CD4-positive, alpha-beta T cell treated with Interleukin-4 for 4 hours (primary cell): ENCODE measurements around the gene UBE2J1.
A peak's percentile ranks its signal among the peaks of the same experiment; 100 is the strongest.

Experiments used
- DNase-seq: peaks from one replicate; pipeline ENCODE4 v3.0.0-alpha.2; 2020

The UBE2J1 gene

DNA sequence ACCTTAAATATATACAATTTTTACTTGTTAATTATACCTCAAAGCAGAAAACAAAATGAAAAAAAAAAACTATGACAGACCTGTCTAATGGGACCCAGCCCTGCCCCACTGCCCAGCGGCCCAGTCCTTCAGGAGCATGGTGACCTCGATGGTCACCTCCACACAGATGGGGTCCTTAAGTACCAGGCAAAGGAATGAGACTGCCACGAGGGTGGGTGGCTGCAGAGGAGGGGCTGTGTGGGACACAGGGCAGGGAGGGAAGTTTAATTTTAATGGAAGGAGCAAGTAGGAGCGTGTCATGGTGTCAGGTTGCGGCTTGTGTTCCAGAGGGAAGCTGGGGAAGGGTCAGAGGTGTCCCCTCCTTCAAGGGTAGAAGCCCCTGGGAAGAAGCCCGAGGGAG lies 66.0 kb downstream of the UBE2J1 start:
- DNase-seq = no peak

DNA sequence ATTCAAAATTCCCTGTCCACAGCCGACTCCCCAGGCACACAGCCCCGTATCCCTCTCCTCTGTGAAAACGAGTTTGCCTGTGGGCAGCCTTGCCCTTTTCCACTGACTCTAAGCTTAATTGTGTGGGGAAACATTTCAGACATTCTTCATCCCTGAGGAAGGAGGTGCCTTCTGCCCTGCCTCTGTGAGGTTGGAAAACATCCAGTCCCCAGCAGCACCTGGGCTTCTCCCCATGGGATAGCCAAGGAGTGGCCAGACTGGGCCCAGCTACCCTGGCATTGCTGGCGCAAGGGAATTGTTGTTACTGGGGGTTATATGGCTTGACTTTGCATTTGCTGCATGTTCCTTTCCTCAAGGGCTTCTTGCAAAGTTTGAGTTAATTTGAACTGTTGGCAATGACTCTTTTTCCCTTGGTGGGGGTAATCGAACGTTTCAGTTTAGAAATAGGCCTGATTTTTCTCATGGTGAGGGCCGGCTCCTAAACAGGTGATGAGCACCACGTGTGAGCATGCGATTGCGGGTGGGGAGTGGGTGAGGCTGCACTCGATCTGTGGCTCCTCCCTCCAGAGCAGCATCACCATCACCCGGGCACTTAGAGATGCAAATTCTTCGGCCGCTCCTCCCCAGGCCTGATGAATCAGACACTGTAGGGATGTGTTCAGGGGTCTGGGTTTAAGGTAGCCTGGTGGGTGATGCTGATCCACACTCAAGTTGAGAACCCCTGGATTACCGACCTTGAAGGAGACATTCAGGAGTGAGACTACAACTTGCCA lies 67.4 kb downstream of the UBE2J1 start:
- no peak for DNase-seq

DNA sequence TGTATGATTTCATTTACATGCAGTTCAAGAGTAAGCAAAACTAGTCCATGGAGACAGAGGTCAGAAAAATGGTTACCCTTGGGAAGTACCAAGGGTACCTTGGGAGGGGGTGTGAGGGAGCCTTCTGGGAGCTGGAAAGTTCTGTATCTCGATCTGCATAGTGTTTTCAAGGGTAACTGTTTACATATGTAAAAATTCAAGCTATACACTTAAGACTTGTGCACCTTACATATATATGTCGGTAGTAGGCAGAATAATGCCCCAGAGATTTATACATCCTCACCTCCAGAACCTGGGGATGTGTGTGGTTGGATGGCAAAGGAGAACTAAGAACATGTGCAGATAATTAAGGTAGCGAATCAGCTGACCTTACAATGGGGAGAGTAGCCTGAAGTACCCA lies 68.4 kb downstream of the UBE2J1 start:
- no peak for DNase-seq

DNA sequence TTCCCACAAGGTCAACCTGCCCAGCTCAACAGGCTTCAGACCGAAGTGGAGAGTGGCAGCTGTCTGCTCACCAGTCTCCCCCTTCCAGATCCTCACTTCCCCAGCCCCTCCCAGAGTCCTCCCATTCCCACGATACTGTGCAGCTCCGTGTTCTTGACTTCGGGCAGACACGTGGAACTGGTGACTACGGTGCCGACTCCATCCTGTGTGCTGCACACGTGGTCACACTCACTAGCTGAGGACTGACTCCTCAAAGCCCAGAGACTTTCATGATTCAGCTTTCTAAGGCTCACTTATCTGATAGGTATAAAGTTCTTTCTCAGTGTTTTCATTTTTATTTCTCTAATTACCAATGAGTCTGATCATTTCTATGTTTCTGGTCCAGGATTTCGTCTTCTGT lies 69.8 kb downstream of the UBE2J1 start:
- no peak for DNase-seq

DNA sequence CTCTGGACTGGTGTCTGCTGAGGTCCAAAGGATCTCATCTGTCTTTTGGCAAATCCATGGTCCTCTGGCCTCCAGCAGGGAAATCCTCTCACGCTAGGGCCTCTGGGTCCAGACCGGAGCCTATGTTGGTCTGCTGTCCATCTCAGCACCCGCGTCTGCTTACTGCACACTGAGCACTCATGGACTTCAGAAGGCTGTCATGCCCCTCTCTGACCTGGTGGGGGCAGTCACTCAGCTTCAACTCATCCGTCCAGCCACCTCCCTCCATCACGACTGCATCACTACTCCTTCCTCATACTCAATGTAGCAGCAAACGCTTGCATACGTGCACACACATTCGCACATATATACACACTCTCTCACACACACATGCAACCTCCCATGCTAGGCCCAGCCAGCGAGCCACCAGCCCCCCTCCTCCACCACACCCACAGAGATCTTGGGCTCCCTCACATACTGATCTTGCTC lies 70.7 kb downstream of the UBE2J1 start:
- DNase-seq = peak; percentile 41

DNA sequence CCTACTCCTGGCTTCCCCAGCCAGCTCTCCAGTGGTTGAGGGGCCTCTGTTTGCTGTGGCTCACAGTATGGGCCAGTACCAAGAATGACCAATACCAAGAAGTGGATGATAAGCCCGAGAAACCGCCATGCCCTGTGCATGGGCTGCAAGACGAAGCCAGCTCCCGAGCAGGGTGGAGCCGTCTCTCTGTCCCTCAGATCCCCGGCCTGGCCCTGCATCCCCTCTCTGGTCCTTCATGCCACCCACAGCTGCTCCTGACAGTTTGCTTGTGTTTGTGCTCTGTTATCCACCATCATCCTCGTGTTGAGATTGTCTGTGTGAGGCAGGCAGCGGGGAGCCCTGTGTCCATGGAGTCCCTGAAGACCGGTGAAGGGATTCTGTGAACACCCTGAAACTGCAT lies 73.6 kb downstream of the UBE2J1 start:
- no peak for DNase-seq
